Retina (tissue), 1 donor: ENCODE results near the gene FN3K.

Experiments used
- DNase-seq: peaks from one replicate; pipeline ENCODE4 v3.0.0-alpha.2; 2016

Gene FN3K

DNA sequence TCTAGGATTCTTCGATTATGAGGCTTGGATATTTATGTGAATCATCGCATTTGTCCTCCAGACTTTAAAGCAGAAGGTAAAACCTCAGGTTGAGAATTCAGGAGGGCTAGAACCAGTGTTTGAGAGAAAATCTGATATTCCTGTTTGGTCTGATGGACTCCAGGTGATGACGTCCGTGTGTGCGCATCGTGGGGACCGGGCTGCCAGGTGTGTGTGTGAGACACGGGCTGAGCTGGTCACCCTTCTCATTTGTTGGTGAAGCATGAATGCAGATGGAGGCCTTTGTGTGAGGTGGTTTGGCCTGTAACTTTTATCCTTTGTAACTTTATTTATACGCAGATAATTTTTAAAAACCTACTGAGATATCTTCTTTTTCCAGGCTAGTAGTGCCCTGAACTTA is 61.6 kb downstream of the FN3K start:
- no peak for DNase-seq

DNA sequence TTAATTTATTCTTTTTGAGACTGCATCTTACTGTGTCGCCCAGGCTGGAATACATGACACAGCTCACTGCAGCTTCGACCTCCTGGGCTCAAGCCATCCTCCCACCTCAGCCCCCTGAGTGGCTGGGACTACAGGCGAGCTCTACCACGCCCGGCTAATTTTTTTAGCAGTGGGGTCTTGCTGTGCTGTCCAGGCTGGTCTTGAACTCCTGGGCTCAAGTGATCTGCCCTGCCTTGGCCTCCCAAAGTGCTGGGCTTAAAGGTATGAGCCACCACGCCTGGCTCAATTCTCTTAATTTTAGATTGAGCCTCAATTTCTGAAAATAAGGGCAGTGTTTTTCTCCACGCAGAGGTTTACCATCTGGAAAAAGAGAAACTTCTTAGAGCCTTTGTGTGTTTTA is 63.3 kb downstream of the FN3K start:
- no peak for DNase-seq

DNA sequence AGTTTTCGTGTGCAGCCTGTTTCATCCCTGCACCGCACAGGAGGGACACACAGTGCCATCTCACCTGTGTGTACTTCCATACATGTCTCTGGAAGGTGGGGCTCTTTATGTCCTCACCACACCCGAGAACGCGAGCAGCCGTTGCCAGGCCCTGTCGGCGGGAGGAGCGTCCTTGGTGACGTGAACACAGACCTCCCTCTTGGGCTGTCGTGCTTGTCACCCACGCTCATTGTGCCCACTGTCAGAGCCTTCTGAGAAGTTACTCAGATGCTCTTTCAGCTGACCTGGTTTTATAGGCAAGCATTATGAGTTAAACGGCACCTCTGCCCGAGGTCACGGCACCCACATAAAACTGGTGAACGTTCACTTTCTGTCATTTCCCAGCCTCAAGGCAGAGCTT is 64.2 kb downstream of the FN3K start:
- DNase-seq: no peak
